Skin epidermis (tissue), 12 donors: ENCODE data around the gene VPS29.
A peak's percentile ranks its signal among the peaks of the same experiment; 100 is the strongest.
"Not testable (repeated sequence)": the region's sequence is repeated elsewhere in the genome, so short reads cannot be mapped to it uniquely, and the experiment has no call there.

Experiments
- H3K27ac ChIP-seq, 21 experiments: fragments of 200-600 bp; sonication (generic) in 11 of 21; one replicate each; pipeline ENCODE4 v1.5.0; 2020; ENCODE audit warnings: mild to moderate bottlenecking in 3 of 21, inconsistent platforms in 2 of 21, moderate library complexity in 2 of 21
- H3K4me3 ChIP-seq, 7 experiments: fragments of 200-600 bp; sonication (generic) in 2 of 7; one replicate each; pipeline ENCODE4 v1.5.0; 2020; ENCODE audit warnings: inconsistent platforms in 2 of 7, mild to moderate bottlenecking in 2 of 7, moderate library complexity in 1 of 7

Gene VPS29

DNA sequence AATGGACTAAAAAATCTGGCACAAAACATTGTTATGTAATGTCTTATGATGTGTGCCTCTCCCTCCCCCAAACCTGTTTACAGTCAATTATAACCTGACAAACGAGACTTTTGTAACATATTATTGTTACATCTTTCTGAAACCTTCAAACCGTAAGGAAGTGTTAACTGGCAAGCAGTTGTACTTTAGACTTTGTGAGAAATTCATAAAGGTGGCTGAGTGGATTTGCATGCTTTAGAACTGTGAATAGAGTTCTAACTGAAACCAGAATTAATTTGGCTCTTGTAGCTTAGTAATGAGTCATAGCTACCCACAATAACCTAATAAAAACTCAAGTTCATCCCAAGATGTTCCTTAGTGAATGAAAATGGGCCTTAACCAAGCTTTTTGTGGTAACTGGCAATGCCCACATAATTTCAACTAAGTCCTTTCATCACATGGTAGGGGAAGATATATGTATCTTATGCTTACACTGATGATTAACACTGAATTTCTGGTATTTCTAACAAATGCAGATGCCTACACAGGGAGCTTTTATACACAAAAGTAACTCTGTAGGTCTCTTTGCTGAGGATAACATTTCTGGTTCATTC is 29.9 kb upstream of the VPS29 start:
- no peak overlapping the region for H3K4me3 ChIP-seq
- peak overlapping the region in 11 of 21 experiments; percentile 2 to 55 (median 16) for H3K27ac ChIP-seq

DNA sequence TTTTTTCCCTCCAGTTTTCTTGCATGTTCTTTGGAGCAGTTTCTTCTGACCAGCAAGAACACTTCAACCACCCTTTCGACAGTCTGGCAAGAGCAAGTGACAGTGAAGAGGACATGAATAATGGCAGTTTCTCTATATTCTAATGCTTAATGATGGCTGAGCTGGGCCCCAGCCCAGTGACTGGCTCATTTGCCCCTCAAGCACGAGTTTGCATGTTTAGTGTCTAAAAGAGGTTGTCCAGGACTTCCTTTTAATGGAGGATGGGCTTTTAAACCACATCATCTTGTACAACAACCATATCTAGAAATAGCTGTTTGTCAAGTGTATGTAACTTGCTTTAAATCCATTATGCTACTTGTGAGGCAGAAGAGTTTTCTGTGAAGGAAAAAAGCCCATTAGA is 28.6 kb upstream of the VPS29 start:
- H3K27ac ChIP-seq, result no peak overlapping the region
- H3K4me3 ChIP-seq, result no peak overlapping the region

DNA sequence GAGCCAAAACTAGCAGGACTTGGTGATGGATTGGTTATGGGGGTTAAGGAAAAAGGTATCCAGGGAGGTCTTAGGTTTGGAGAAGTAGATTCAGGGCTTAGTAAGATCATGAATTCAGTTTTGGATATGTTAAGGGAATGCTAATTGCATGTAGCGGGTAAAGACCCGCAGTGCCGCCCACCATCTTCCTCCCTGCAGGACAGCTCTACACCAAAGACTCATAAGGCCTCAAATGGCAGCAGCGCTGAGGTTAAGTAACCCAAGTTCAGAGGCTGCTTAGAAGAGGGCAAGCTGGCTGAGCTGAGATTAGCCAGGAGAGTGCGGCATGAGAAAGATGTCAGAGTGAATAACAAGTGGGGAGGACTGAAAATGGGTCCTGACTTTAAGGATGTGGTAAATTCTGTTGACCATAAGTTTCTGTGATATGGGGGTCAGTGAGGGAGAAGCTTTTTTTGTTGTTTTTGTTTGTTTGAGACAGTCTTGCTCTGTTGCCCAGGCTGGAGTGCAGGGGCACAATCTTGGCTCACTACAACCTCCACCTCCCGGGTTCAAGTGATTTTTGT is 26.4 kb upstream of the VPS29 start:
- H3K27ac ChIP-seq, result no peak overlapping the region

DNA sequence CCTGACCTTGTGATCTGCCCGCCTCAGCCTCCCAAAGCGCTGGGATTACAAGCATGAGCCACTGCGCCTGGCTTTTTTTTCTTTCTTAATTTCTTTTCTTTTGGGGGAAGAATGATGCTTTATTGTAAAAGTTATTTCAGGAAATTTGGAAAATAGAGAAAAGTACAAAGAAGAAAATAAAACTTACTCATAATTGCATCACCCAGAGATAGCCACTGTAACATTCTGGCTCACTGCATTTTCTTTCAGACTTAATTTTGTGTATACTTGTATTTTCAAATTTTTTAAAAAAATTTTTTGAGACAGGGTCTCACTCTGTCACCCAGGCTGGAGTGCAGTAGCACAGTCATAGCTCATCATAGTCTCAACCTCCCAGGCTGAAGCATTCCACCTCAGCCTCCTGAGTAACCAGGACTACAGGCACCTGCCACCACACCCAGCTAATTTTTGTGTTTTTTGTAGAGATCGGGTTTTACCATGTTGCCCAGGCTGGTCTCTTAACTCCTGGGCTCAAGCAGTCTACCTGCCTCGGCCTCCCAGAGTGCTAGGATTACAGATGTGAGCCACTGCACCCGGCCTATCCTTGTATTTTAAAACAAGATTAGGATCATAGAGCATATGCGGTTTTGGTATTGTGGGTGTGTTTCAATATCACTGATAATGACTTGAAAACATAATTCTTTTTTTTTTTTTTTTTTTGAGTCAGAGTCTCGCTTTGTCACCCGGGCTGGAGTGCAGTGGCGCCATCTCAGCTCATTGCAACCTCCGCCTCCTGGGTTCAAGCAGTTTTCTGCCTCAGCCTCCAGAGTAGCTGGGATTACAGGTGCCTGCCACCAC is 19.2 kb upstream of the VPS29 start:
- not testable (repeated sequence) for H3K27ac ChIP-seq, H3K4me3 ChIP-seq

More for the DNA sequence above, 26.4 kb upstream of the VPS29 start:
- no peak overlapping the region for H3K4me3 ChIP-seq

DNA sequence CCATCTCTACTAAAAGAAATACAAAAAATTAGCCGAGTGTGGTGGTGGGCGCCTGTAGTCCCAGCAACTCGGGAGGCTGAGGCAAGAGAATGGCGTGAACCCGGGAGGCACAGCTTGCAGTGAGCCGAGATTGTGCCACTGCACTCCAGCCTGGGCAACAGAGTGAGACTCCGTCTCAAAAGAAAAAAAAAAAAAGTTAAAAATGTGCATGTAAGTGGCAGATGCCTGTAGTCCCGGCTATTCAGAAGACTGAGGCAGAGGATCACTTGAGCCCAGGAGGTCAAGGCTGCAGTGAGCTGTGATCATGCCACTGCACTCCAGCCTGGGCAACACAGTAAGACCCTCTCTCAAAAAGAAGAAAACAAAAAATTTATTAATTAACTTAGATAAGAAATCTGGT is 16.1 kb upstream of the VPS29 start:
- H3K27ac ChIP-seq, H3K4me3 ChIP-seq: not testable (repeated sequence)

DNA sequence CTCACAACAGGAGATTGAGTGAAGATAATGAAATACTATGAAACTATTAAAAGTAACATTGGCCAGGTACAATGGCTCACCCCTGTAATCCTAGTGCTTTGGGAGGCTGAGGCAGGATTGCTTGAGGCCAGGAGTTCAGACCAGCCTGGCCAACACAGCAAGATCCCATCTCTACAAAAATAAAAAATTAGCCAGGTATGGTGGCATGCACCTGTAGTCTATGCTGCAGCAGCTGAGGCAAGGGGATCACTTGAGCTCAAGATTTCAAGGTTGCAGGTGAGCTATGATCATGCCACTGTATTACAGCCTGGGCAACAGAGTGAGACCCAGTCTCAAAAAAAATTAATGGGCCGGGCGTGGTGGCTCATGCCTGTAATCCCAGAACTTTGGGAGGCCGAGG is 15.1 kb upstream of the VPS29 start:
- Histone ChIP-seq H3K27ac (no peak overlapping the region), H3K4me3 (no peak overlapping the region)

DNA sequence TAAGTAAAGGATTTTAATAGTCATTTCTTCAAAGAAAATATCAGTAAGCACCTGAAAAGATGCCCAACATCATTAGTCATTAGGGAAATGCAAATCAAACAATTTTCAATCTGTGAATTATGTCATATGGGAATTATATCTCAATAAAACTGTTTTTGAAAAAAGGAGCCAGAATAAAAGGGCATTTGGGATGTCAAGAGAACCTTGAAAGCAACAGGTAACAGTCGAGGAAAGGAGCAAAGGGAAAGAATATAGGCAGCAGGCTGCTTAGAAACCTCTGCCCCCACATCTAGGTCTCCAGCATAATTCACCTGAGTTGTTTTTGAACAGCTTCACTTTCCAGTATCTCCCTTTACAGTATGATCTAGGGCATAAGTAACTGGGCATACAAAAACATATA is 12.5 kb upstream of the VPS29 start:
- H3K27ac ChIP-seq, result no peak overlapping the region
- H3K4me3 ChIP-seq, result no peak overlapping the region

DNA sequence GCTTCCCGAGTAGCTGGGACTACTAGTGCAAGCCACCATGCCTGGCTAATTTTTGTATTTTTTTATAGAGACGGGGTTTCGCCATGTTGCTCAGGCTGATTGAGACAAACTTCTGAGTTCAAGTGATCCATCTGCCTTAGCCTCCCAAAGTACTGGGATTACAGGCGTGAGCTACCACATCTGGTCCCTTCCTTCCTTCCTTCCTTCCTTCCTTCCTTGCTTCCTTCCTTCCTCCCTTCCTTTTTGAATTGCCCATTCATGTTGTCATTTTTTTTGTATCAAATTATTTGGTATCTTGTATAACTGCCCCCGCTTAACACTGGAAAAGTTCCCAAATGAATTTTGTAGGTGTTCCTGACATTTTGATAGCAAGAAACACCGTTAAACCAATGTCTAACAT is 11.9 kb upstream of the VPS29 start:
- Histone ChIP-seq H3K27ac (no peak overlapping the region), H3K4me3 (no peak overlapping the region)

DNA sequence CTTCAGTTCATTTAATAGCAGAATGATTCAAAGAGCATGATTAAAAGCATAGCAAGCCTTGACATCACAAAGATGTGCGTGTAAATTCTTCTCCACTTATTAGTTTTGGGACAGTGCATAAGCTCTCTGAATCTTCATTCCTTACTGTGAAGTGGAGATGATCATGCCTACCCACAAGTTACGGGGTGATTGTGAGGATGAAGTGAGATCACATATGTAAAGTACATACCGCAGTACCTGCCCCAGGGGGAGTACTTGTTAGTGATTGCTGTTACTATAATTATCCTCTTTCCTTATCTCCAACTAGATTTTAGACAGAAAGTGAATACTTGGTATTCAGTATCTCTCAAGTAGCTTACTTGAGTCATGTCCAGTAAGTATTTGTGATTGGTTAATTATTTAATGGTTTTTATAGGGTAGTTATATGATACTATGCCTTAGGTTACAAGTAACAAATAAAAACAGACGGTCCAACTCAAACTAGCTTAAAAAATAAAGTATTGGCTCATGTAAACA is 6.2 kb upstream of the VPS29 start:
- Histone ChIP-seq H3K4me3 (no peak overlapping the region), H3K27ac (no peak overlapping the region)

DNA sequence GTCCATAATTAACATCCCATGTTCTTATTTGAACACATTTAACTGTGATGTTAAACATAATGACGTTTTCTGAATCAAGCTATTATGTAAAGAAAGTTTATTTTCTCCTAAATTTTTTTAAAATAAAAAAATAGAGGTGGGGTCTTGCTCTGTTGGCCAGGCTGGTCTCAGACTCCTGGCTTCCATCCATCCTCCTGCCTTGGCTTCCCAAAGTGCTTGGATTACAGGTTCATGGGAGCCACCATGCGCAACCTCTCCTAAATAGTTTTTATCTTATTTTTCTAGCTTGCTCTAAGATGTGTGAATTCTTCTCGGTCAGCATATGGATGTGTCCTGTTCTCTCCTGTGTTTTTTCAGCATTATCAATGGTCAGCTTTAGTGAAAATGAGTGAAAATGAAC is 3.4 kb upstream of the VPS29 start:
- no peak overlapping the region for H3K27ac ChIP-seq
- H3K4me3 ChIP-seq, result no peak overlapping the region

DNA sequence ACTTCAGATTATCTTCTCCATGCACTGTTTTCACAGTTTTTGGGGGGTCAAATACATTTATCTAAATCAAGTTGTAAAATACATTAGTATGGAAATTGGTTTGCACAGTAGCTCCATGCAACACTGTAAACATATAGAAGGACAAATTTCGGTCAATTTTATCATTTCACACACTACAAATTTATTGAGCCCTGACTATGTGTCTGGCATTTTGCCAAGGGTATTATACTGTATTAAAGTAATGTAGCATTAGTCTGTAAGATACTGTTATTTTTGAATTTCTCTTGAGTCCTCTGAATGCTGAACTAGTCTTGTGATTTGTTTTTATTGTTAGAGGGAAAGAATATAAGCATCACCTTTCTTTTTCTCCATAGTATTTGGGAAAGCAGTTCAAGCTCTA is 1.5 kb upstream of the VPS29 start:
- no peak overlapping the region for H3K27ac ChIP-seq
- H3K4me3 ChIP-seq, result no peak overlapping the region

DNA sequence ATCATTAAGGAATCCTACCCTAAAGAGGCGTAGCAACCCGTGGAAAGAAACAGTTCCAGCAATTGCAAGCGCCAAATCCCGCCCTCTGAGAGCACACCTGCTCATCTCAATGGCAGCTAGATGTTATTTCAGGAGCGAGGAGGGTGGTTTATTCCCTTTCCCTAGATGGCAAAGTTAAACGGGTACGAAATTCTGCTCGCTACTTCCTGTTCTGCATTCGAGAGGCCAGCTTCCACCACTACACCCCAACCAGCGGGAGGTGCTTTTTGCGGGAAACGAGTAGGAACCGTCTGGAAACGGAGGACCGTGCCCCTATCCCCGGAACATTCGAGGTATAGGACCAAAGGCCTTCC is 536 bp downstream of the VPS29 start:
- peak overlapping the region; percentile 62 to 99 (median 97) for H3K4me3 ChIP-seq

DNA sequence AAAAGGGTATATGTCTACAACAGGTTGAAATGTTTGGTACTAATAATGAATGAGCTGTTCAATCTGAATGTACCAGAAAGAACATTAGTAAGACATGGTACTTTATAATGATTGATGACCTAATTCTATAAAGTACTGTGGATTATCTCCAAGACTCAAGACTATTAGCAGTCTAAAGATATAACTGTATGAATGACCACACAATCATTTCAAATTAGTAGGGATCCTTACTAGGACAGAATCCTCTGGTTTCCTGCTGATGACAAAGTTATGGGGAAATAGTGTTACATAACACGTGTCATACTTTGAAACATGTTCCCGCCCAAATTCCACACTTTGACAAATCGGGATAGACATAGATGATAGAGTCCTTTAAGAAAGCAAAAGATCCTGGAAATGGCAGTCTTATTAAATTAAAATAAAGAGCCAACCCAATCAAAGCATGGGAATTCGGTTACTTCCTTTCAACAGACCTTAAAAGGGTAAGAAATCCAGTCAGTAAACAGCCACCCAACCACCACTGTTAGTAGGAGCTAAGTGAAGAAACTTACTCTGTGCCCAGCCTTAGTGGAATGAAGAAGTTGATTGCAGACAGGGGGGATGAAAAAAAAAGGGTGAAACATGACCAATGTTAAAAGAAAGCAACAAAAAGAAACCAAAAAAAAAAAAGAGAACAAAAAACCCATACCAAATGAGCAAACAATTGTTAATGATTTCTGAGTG is 2.8 kb downstream of the VPS29 start:
- H3K27ac ChIP-seq, result peak overlapping the region in 6 of 21 experiments; percentile 7 to 51 (median 34)
- no peak overlapping the region for H3K4me3 ChIP-seq

More for the DNA sequence above, 536 bp downstream of the VPS29 start:
- H3K27ac ChIP-seq, result peak overlapping the region; percentile 77 to 99 (median 95)

DNA sequence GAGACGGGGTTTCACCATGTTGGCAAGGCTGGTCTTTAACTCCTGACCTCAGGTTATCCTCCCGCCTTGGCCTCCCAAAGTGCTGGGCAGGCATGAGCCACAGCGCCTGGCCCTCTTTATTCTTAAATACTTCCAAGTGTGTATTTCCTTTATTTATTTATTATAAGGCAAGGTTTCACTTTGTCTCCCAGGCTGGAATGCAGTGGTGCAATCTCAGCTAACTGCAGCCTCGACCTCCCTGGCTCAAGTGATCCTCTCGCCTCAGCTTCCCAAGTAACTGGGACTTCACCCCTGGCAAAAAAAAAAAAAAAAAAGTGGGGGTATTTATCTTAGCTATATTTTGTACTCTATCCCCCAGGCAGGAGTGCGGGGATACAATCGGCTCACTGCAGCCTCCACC is 26.5 kb downstream of the VPS29 start:
- no peak overlapping the region for H3K4me3 ChIP-seq
- no peak overlapping the region for H3K27ac ChIP-seq

DNA sequence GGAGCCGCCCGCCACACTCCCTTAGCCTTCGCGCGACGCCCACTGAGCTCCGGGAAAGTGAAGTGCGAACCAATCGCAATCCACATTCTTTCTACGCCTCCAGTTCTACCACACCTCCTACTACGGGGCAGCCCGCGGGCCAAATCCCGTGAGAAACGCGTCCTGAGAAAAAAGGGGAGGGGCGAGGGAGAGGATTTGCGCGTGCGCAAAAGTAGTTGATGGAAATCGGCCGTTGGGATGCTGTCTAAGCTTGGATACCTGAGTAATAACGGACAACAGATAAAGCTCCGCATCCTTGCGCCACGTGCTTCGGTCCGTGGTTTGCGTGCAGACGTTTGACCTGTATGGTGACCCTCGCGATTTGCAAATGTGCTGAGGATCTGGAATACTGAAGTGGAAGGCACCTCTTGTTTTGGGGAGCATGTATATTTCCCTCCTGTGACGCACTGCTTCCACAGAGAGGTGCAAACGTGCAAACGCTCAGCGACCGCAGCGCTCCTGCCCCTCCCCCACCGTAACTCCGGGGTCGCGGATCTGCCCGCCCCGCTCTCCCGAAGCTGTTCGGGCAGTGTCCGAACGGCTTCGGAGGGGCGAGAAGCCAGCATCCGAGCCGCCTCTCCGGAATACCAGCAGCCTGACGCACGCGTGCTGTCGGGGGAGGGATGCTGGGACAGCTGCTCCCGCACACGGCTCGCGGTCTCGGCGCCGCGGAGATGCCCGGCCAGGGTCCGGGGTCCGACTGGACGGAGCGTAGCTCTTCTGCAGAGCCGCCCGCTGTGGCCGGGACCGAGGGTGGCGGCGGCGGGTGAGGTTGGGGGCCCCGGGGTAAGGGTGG is 33.5 kb downstream of the VPS29 start, which contains the start of the genes FAM216A and GPN3:
Gene FAM216A (plus strand): TSS at position 632 of the 835 bp plus-strand sequence. CDS start 31 bp downstream, at position 663.
Gene GPN3 (minus strand): TSS at position 44 of the 835 bp plus-strand sequence. CDS start 54 bp downstream, outside the sequence.
- Histone ChIP-seq H3K27ac (peak within 1 kb of the TSS; percentile 64 to 94 (median 86)), H3K4me3 (peak within 1 kb of the TSS; percentile 52 to 81 (median 72))

DNA sequence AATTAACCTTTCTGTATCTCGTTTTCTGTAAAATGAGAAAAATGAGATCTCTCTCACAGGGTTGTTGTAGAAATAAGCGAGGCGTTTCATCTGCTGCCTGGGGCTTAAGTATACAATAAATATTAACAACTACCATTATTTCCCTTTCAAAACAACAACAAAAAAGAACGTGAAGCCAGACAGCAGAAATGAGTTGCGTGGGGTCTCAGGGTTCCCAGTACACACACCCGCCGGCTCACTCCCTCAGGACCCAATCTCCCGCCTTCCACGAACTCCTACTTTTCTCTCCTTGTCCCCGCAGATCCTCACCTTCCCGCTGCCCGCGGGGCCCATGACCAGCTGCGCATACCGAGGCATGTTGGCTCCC is 34.1 kb downstream of the VPS29 start:
- peak overlapping the region; percentile 52 to 81 (median 72) for H3K4me3 ChIP-seq
- H3K27ac ChIP-seq, result peak overlapping the region in 19 of 21 experiments; percentile 67 to 91 (median 82)

DNA sequence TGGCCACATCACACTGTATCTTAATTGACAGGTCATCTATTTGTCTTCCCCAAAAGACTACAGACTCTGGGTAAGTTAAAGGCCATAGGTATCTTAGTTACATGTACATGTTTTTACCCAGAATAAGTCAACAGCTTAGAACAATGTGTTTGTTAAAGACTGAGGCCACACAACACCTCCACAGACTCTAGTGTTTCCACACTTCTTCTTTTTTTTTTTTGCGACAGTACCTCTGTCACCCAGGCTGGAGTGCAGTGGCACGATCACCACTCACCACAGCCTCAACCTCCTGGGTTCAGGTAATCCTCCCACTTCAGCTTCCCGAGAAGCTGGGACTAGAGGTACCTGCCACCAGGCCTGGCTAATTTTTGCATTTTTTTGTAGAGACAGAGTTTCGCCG is 35.1 kb downstream of the VPS29 start:
- Histone ChIP-seq H3K27ac (peak overlapping the region in 8 of 21 experiments; percentile 10 to 87 (median 82)), H3K4me3 (peak overlapping the region in 1 of 7 experiments; percentile 72)

DNA sequence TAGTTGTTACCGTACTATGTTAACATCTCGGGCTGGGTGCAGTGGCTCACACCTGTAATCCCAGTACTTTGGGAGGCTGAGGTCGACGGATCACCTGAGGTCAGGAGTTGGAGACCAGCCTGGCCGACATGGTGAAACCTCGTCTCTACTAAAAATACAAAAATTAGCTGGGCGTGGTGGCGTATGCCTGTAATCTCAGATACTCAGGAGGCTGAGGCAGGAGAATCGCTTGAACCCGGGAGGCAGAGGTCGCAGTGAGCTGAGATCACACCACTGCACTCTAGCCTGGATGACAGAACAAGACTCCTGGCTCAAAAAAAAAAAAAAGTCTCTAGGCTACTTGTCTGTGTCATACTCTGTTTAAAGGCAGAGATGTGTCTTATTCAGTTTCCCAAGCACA is 36.1 kb downstream of the VPS29 start:
- not testable (repeated sequence) for H3K4me3 ChIP-seq, H3K27ac ChIP-seq

DNA sequence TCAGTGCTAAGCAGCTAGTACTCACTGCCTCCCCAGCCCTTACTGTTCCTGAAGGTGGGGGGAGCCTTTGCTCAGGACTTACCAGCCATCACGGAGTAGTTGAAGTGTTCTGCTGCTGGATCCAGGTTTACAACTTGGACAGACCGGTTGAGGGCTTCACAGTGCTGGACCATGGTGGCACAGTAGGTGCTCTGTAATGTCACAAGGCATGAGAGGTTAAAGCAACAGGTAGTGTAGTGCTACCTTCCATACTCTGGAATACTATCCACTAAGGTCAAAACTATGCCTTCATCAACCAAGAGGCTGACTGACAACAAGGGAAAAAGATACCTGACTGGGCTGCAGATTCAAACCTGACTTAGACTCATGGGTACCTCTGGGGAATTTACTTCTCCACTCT is 36.9 kb downstream of the VPS29 start:
- Histone ChIP-seq H3K4me3 (no peak overlapping the region), H3K27ac (no peak overlapping the region)
